GM19025 (cell line): ENCODE measurements around the gene RAX2.
"Not testable (repeated sequence)": the region's sequence is repeated elsewhere in the genome, so short reads cannot be mapped to it uniquely, and the experiment has no call there.

ENCODE experiments used
- ATAC-seq: cut with Tn5 transposase; IDR thresholded peaks from one replicate; pipeline ENCODE4 v1.9.1; 2021; ENCODE audit warnings: mild to moderate bottlenecking, low read depth, moderate library complexity; ENCODE audit not compliant: unreplicated experiment

The RAX2 gene

GRCh38 chr19:3771906-3772455 is at the start of gene RAX2:
RAX2 (minus strand) TSS chr19:3772228; CDS start chr19:3771742, 486 bp downstream.
- no peak for ATAC-seq

- no peak for ATAC-seq
Observed at GRCh38 chr19:3821156-3821555, 49.1 kb upstream of the RAX2 start.

- ATAC-seq = no peak
Observed at GRCh38 chr19:3819989-3820388, 48.0 kb upstream of the RAX2 start.

GRCh38 chr19:3818918-3819317 is 46.9 kb upstream of the RAX2 start:
- no peak for ATAC-seq

- no peak for ATAC-seq
Observed at GRCh38 chr19:3818466-3818865, 46.4 kb upstream of the RAX2 start.

GRCh38 chr19:3817761-3818160 is 45.7 kb upstream of the RAX2 start:
- no peak for ATAC-seq

GRCh38 chr19:3816566-3817218 is 44.7 kb upstream of the RAX2 start:
- no peak for ATAC-seq

- not testable (repeated sequence) for ATAC-seq
Observed at GRCh38 chr19:3816148-3816547, 44.1 kb upstream of the RAX2 start.

GRCh38 chr19:3814648-3815047 is 42.6 kb upstream of the RAX2 start:
- no peak for ATAC-seq

- ATAC-seq = no peak
Observed at GRCh38 chr19:3813473-3814392, 41.7 kb upstream of the RAX2 start.

- ATAC-seq = no peak
Observed at GRCh38 chr19:3810708-3811355, 38.8 kb upstream of the RAX2 start.

GRCh38 chr19:3809881-3810707 is 38.1 kb upstream of the RAX2 start:
- no peak for ATAC-seq

GRCh38 chr19:3808420-3809143 is 36.6 kb upstream of the RAX2 start:
- ATAC-seq = no peak

- ATAC-seq = no peak
Observed at GRCh38 chr19:3807574-3808354, 35.7 kb upstream of the RAX2 start.

- no peak for ATAC-seq
Observed at GRCh38 chr19:3807131-3807480, 35.1 kb upstream of the RAX2 start.

GRCh38 chr19:3805859-3806258 is 33.8 kb upstream of the RAX2 start:
- no peak for ATAC-seq

GRCh38 chr19:3804429-3804828 is 32.4 kb upstream of the RAX2 start:
- ATAC-seq = no peak

GRCh38 chr19:3803986-3804385 is 32.0 kb upstream of the RAX2 start:
- no peak for ATAC-seq
